Thoracic aorta (tissue), 2 donors: ENCODE results near the gene LNX1. TPM values are rescaled to one million over a fixed set of nuclear protein-coding genes. Genes with fewer than 3 reads are reported as not detected.

Experiments used
- ATAC-seq: fragments of 150-250 bp; one replicate; pipeline ENCODE4 v1.8.0; 2017; ENCODE audit warnings: low read depth; ENCODE audit not compliant: insufficient number of reproducible peaks, low FRiP score
- DNase-seq: peaks from one replicate; pipeline ENCODE4 v3.0.0-alpha.2; 2020; ENCODE audit warnings: low spot score
- H3K27ac ChIP-seq, 2 donors: fragments of 200-600 bp; sonication (generic); 1 replicate in 1 of 2; 2 replicates in 1 of 2; pipeline ENCODE4 v1.5.1; 2016; ENCODE audit warnings: mild to moderate bottlenecking in 2 of 2, moderate library complexity in 2 of 2
- H3K27me3 ChIP-seq: fragments of 200-600 bp; sonication (generic); replicated peaks from 2 replicates; pipeline ENCODE4 v1.6.0; 2016; ENCODE audit warnings: mild to moderate bottlenecking; ENCODE audit not compliant: insufficient read depth
- H3K36me3 ChIP-seq: fragments of 200-600 bp; sonication (generic); one replicate; pipeline ENCODE4 v1.5.1; 2016
- H3K4me1 ChIP-seq, 2 donors: fragments of 200-600 bp; sonication (generic); 1 replicate in 1 of 2; 2 replicates in 1 of 2; pipeline versions ENCODE4 v1.5.1 to v1.6.0; 2016; ENCODE audit warnings: low read depth in 2 of 2, mild to moderate bottlenecking in 1 of 2; ENCODE audit not compliant: control insufficient read depth in 1 of 2
- H3K4me3 ChIP-seq: fragments of 200-600 bp; sonication (generic); 2 replicates; pipeline ENCODE4 v1.5.1; 2016; ENCODE audit warnings: mild to moderate bottlenecking
- H3K9me3 ChIP-seq: fragments of 200-600 bp; sonication (generic); 2 replicates; pipeline ENCODE4 v1.5.1; 2016
- total RNA-seq, 2 donors: library from RNA; depleted of rRNA; stranded (reverse); fragments of >200 nt; gene quantifications; one replicate each; pipeline versions ENCODE4 v1.1.0 to v1.2.3, GENCODE V29; 2016
- TF ChIP-seq, protein P1 (sequence below): fragments of 200-600 bp; sonication (generic); IDR thresholded peaks from one replicate; pipeline ENCODE4 v1.5.1; 2019; ENCODE audit warnings: antibody characterized with exemption

The LNX1 gene
- total RNA-seq, 2 donors from 2014 or later = 12.6 to 24.1 TPM

DNA sequence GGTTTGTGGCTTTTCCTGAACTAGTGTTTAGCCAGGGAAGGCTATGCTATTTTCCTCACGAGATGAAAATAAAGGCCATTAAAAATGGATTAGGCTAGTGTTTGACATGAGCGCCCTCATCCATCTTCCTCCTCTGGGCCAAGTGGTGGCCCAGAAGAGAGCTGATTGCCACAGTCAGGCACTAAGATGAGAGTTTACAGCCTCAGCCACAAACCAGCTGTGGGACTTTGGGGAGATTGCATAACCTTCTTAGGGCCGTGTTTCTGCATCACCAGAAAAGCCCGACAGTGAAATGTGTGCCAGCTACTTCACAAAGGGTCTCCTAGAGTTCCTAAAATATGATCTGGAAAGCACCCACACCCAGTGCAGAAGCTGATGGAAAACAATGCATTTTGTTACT is 42.3 kb upstream of the LNX1 start:
- no peak overlapping the region for H3K4me3 ChIP-seq
- TF ChIP-seq, protein P1, sequence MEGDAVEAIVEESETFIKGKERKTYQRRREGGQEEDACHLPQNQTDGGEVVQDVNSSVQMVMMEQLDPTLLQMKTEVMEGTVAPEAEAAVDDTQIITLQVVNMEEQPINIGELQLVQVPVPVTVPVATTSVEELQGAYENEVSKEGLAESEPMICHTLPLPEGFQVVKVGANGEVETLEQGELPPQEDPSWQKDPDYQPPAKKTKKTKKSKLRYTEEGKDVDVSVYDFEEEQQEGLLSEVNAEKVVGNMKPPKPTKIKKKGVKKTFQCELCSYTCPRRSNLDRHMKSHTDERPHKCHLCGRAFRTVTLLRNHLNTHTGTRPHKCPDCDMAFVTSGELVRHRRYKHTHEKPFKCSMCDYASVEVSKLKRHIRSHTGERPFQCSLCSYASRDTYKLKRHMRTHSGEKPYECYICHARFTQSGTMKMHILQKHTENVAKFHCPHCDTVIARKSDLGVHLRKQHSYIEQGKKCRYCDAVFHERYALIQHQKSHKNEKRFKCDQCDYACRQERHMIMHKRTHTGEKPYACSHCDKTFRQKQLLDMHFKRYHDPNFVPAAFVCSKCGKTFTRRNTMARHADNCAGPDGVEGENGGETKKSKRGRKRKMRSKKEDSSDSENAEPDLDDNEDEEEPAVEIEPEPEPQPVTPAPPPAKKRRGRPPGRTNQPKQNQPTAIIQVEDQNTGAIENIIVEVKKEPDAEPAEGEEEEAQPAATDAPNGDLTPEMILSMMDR = no peak
- H3K36me3 ChIP-seq = no peaks in the 10 kb centered on the region
- ATAC-seq (no peak), DNase-seq (no peak)
- H3K9me3 ChIP-seq = no peaks in the 10 kb centered on the region
- no peaks in the 10 kb centered on the region for H3K27me3 ChIP-seq
- H3K4me1 ChIP-seq = no peaks in the 10 kb centered on the region
- no peak overlapping the region for H3K27ac ChIP-seq

GRCh38 chr4:53629296-53629695 is 38.0 kb upstream of the LNX1 start:
- Histone ChIP-seq H3K27me3 (no peaks in the 10 kb centered on the region), H3K4me1 (no peaks in the 10 kb centered on the region), H3K9me3 (no peaks in the 10 kb centered on the region), H3K4me3 (no peak overlapping the region), H3K27ac (no peak overlapping the region), H3K36me3 (no peaks in the 10 kb centered on the region)
- ATAC-seq = no peak
- no peak for DNase-seq
- TF ChIP-seq, protein P1 = no peak

DNA sequence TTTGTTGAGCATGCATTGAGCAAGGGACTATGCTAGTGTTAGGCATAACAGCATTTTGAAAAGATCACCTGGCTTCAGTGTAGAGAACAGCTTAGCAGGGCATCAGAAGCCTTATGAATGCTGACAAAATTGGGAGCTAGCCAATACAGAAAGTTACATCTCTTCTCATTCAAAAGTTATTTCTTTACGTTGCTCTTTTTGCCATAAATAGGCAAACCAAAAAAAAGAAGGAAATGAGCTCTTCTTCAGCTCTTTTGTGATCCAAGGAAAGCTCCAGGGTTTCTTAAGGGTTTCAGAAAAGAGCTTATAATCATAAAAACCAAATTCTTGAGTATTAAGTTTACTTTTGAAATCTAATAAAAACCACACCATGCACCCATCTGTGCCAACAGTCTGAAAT is 35.2 kb upstream of the LNX1 start:
- Histone ChIP-seq H3K27me3 (no peaks in the 10 kb centered on the region), H3K27ac (no peak overlapping the region), H3K4me1 (no peaks in the 10 kb centered on the region), H3K4me3 (no peak overlapping the region), H3K9me3 (no peaks in the 10 kb centered on the region), H3K36me3 (no peaks in the 10 kb centered on the region)
- TF ChIP-seq, protein P1 = no peak
- DNase-seq = no peak
- no peak for ATAC-seq

GRCh38 chr4:53625888-53626287 is 34.6 kb upstream of the LNX1 start:
- H3K27me3 ChIP-seq = no peaks in the 10 kb centered on the region
- no peaks in the 10 kb centered on the region for H3K9me3 ChIP-seq
- no peaks in the 10 kb centered on the region for H3K36me3 ChIP-seq
- no peak overlapping the region for H3K27ac ChIP-seq
- DNase-seq (no peak), ATAC-seq (no peak)
- TF ChIP-seq, protein P1 = no peak
- no peak overlapping the region for H3K4me3 ChIP-seq
- H3K4me1 ChIP-seq = no peaks in the 10 kb centered on the region

DNA sequence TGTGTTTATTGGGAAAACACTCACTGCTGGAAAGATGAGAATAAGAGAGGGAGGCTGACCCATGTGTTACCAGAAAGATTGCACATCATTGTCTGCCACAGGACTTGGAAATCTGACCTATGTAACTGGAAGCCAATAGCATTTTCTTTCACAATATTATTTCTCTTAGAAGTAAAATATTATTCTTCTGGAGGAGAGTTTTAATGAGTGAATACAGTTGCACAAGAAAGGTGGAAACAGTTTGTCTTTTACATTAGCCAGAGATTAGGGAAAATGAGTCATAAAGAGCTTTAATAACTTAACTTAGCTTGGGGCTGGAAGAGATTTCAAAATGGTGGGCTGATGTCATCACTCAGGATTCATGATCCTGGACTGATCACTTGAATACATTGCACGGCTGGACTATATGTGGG is 31.5 kb upstream of the LNX1 start:
- Histone ChIP-seq H3K36me3 (no peaks in the 10 kb centered on the region), H3K4me1 (no peaks in the 10 kb centered on the region), H3K27ac (no peak overlapping the region), H3K9me3 (no peaks in the 10 kb centered on the region), H3K4me3 (no peak overlapping the region), H3K27me3 (no peaks in the 10 kb centered on the region)
- DNase-seq (no peak), ATAC-seq (no peak)
- TF ChIP-seq, protein P1 = no peak
